ENCODE measurements around the gene MDN1. TPM values are rescaled to one million over a fixed set of nuclear protein-coding genes. Genes with fewer than 3 reads are reported as not detected.

MDN1 gene
- polyA plus RNA-seq, 1 of the 3 experiments (the other 2 are of a cell fraction) = 8.5 TPM

DNA sequence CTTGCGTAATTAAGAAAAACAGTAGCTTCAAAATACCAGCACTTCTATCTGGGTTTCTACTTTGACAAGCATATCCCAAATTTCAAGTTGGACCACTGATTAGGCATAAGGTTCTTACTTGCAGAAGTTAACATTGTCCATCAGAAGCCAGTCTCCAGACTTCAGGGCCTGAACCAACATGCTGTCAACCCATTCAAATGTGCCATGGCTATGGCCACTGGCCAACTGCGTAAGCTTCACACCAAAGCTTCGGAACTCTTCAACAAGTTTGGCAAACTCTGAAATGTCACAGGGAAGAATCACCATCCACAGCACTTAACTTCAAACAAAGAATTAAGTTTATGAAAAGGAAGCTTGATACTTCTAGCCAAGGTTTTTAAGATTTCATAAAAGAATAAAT lies 103.1 kb downstream of the MDN1 start (continued):
- TF ChIP-seq, protein P1, sequence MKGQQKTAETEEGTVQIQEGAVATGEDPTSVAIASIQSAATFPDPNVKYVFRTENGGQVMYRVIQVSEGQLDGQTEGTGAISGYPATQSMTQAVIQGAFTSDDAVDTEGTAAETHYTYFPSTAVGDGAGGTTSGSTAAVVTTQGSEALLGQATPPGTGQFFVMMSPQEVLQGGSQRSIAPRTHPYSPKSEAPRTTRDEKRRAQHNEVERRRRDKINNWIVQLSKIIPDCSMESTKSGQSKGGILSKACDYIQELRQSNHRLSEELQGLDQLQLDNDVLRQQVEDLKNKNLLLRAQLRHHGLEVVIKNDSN (IDR thresholded peaks at IDR 0.05; ENCODE audit: borderline replicate concordance, low read depth) = no peak
- TF ChIP-seq NRF1 (IDR thresholded peaks at IDR 0.05; ENCODE audit: low read depth, low read length) = no peak
- no peak for TF ChIP-seq EP300 (IDR thresholded peaks at IDR 0.05; ENCODE audit: borderline replicate concordance in 1 of 2, low read depth in 1 of 2, low read length in 1 of 2)
- no peak for TF ChIP-seq GATA2 (CRISPR knock-in tag; IDR thresholded peaks at IDR 0.05)
- TF ChIP-seq RAD21 (IDR thresholded peaks at IDR 0.05; ENCODE audit: low read length) = no peak
- TF ChIP-seq SMC3 (IDR thresholded peaks at IDR 0.05; ENCODE audit: low read depth, low read length) = no peak
- no peak for TF ChIP-seq GABPA (IDR thresholded peaks at IDR 0.05; ENCODE audit: low read depth)
- no peak for TF ChIP-seq TAF1 (IDR thresholded peaks at IDR 0.05; ENCODE audit: borderline replicate concordance, low read depth, low read length)
- no peak for TF ChIP-seq EZH2phosphoT487 (IDR thresholded peaks at IDR 0.05; ENCODE audit: borderline replicate concordance, low read depth)

DNA sequence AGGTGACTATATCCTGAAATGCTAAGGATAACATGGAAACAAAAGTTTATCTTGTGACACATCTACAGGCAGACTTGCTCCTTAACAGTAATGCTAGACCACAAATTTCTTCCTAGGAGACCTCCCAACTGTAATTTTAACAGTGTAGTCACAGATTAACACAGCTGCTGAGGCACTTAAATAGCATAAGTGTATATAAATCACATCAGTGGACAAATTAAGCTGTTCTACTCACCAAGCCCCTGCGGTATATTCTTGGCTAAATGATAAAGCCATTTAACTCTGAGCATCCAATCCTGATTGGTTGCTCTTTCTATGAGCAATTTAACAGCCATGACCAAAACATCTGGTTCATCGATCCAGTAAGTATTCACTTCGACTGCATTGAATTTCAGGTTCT lies 107.8 kb downstream of the MDN1 start:
- Histone ChIP-seq H3K9me2 (no peaks in the 10 kb centered on the region), H3K9ac (no peak overlapping the region), H3K79me2 (ENCODE audit: insufficient read depth) (no peaks in the 10 kb centered on the region), H3K27me3 (ENCODE audit: insufficient read depth) (no peaks in the 10 kb centered on the region), H3K4me1 (ENCODE audit: control insufficient read depth in 1 of 2, insufficient read depth in 2 of 2, low read depth in 1 of 2, low read length in 1 of 2) (no peaks in the 10 kb centered on the region), H3K4me3 (ENCODE audit: low read depth in 2 of 2, low read length in 1 of 2) (no peak overlapping the region), H3F3A (replicated peaks; ENCODE audit: insufficient read depth) (no peaks in the 10 kb centered on the region), H3K9me3 (no peaks in the 10 kb centered on the region), H4K20me1 (ENCODE audit: insufficient read depth) (no peaks in the 10 kb centered on the region), H2AFZ (ENCODE audit: low read depth) (no peak overlapping the region), H3K36me3 (replicated peaks in 1 of 2; ENCODE audit: control insufficient read depth in 1 of 2, insufficient read depth in 2 of 2, low read length in 1 of 2) (peaks cover 43 to 89% of the 10 kb centered on the region in 2 experiments), H3K27ac (ENCODE audit: low read depth in 2 of 2, low read length in 1 of 2) (no peak overlapping the region), H3K4me2 (no peak overlapping the region)
- POLR2A ChIA-PET = no interaction called here
- DNase-seq = no peak
- CTCF ChIA-PET = no interaction called here
- 82% methylated on average over 3 of the region's 3 CpGs for WGBS (ENCODE audit: low lambda C conversion rate)
- TF ChIP-seq YY1 (IDR thresholded peaks at IDR 0.05; ENCODE audit: low read depth) = no peak
- no peak for TF ChIP-seq RCOR1 (IDR thresholded peaks at IDR 0.05; ENCODE audit: low read length)
- no peak for TF ChIP-seq NRF1 (IDR thresholded peaks at IDR 0.05; ENCODE audit: low read depth, low read length)

DNA sequence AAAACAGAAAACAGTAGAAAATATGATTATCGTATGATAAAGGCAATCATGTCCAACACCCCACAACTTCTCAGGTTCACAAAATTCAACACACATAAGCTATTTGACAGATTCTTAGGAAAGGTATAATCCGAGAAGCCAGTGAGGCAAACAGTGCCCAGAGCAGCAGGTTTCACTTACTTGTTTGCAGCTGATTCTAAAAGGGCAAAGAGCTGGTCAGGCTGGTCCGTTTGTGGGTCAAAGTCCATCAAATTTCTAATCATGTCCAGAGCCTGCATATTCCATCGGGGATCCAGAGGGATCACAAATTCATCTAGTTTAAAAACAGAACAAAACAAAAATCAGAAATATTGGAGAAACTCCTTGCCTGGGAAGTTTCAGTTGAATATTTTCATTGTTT lies 111.3 kb downstream of the MDN1 start:
- CTCF ChIA-PET = interaction anchor here (1.2 kb wide), 1 partner anchor 13 kb away, joined by 3 read pairs; no protein-coding TSS in a partner anchor
- Histone ChIP-seq H3K27me3 (ENCODE audit: insufficient read depth) (no peaks in the 10 kb centered on the region), H3K4me1 (ENCODE audit: control insufficient read depth in 1 of 2, insufficient read depth in 2 of 2, low read depth in 1 of 2, low read length in 1 of 2) (no peaks in the 10 kb centered on the region), H3K4me3 (ENCODE audit: low read depth in 2 of 2, low read length in 1 of 2) (no peak overlapping the region), H3K9me2 (no peaks in the 10 kb centered on the region), H3K9me3 (no peaks in the 10 kb centered on the region), H2AFZ (ENCODE audit: low read depth) (no peak overlapping the region), H3K36me3 (replicated peaks in 1 of 2; ENCODE audit: control insufficient read depth in 1 of 2, insufficient read depth in 2 of 2, low read length in 1 of 2) (peaks cover 39 to 78% of the 10 kb centered on the region in 2 experiments), H3K27ac (ENCODE audit: low read depth in 2 of 2, low read length in 1 of 2) (no peak overlapping the region), H3K79me2 (ENCODE audit: insufficient read depth) (no peaks in the 10 kb centered on the region), H3K4me2 (no peak overlapping the region), H4K20me1 (ENCODE audit: insufficient read depth) (no peaks in the 10 kb centered on the region), H3F3A (replicated peaks; ENCODE audit: insufficient read depth) (no peaks in the 10 kb centered on the region), H3K9ac (no peak overlapping the region)
- TF ChIP-seq, protein P2, sequence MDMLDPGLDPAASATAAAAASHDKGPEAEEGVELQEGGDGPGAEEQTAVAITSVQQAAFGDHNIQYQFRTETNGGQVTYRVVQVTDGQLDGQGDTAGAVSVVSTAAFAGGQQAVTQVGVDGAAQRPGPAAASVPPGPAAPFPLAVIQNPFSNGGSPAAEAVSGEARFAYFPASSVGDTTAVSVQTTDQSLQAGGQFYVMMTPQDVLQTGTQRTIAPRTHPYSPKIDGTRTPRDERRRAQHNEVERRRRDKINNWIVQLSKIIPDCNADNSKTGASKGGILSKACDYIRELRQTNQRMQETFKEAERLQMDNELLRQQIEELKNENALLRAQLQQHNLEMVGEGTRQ (IDR thresholded peaks at IDR 0.05; ENCODE audit: borderline replicate concordance, low read depth, low read length) = no peak
- no peak for TF ChIP-seq TEAD4 (IDR thresholded peaks at IDR 0.05; ENCODE audit: borderline replicate concordance, insufficient read depth)
- TF ChIP-seq, protein P3, sequence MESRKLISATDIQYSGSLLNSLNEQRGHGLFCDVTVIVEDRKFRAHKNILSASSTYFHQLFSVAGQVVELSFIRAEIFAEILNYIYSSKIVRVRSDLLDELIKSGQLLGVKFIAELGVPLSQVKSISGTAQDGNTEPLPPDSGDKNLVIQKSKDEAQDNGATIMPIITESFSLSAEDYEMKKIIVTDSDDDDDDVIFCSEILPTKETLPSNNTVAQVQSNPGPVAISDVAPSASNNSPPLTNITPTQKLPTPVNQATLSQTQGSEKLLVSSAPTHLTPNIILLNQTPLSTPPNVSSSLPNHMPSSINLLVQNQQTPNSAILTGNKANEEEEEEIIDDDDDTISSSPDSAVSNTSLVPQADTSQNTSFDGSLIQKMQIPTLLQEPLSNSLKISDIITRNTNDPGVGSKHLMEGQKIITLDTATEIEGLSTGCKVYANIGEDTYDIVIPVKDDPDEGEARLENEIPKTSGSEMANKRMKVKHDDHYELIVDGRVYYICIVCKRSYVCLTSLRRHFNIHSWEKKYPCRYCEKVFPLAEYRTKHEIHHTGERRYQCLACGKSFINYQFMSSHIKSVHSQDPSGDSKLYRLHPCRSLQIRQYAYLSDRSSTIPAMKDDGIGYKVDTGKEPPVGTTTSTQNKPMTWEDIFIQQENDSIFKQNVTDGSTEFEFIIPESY (IDR thresholded peaks at IDR 0.05; ENCODE audit: borderline replicate concordance, low read depth) = no peak
- TF ChIP-seq RXRA (IDR thresholded peaks at IDR 0.05; ENCODE audit: borderline replicate concordance, low read depth) = no peak
- no peak for DNase-seq
- whole genome bisulfite sequencing (ENCODE audit: low lambda C conversion rate) = 73% methylated on average over 4 of the region's 4 CpGs
- POLR2A ChIA-PET = no interaction called here

All from SK-N-SH (cell line).